Measurements from ENCODE around the gene AAK1.

DNA sequence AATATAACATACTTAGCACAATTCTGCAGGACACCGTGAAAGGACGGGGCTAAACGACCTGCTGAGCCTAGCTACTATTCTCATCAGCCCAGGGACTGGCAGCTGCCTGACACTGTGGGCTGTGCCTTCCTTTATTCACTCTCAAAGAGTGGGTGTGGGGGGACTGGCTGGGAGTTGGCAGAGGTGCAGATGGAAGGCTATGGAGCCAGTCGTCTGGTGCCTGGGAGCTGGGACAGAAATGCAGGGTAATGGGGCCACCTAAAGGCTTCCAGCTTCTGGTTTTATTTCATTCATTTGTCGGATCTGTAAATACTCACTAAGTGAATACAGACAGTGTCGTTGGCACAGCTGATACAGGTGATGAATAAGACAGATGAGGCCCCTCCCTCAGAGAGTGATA is 150.3 kb downstream of the AAK1 start:
- TF ChIP-seq, protein P1, sequence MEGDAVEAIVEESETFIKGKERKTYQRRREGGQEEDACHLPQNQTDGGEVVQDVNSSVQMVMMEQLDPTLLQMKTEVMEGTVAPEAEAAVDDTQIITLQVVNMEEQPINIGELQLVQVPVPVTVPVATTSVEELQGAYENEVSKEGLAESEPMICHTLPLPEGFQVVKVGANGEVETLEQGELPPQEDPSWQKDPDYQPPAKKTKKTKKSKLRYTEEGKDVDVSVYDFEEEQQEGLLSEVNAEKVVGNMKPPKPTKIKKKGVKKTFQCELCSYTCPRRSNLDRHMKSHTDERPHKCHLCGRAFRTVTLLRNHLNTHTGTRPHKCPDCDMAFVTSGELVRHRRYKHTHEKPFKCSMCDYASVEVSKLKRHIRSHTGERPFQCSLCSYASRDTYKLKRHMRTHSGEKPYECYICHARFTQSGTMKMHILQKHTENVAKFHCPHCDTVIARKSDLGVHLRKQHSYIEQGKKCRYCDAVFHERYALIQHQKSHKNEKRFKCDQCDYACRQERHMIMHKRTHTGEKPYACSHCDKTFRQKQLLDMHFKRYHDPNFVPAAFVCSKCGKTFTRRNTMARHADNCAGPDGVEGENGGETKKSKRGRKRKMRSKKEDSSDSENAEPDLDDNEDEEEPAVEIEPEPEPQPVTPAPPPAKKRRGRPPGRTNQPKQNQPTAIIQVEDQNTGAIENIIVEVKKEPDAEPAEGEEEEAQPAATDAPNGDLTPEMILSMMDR (IDR thresholded peaks at IDR 0.05) = no peak
- TF ChIP-seq POLR2A (IDR thresholded peaks at IDR 0.05) = no peak

Measured in adrenal gland (tissue), 5 donors.